H1 (cell line): ENCODE data around the gene CERKL. TPM values are rescaled to one million over a fixed set of nuclear protein-coding genes. Genes with fewer than 3 reads are reported as not detected.

Experiments used
- CTCF ChIA-PET: fragments of 300-600 bp; sonication (Branson Sonifier 250); formaldehyde crosslinking; loops from one replicate; lab custom pipeline; 2021; ENCODE audit not compliant: partially characterized antibody; lab: Charles Lee
- POLR2A ChIA-PET: fragments of 300-600 bp; sonication (Branson Sonifier 250); formaldehyde crosslinking; loops from one replicate; lab custom pipeline; 2021; ENCODE audit warnings: inconsistent platforms; ENCODE audit not compliant: partially characterized antibody; lab: Charles Lee
- DNase-seq, 2 experiments: peaks; one replicate each; pipeline versions ENCODE4 v3.0.0 to v3.0.0-alpha.2; 2010 to 2022; ENCODE audit warnings: low spot score in 2 of 2, low read depth in 1 of 2, mixed read lengths in 1 of 2
- FAIRE-seq: peaks from 2 replicates; lab custom pipeline; 2011; peaks lifted over from hg19 to GRCh38; lab: Jason Lieb, UNC
- H2AFZ ChIP-seq: 2 replicates; pipeline ENCODE4 v1.8.1; 2012; ENCODE audit warnings: low read length, inconsistent platforms
- H2AK5ac ChIP-seq: 2 replicates; pipeline ENCODE4 v1.6.1; 2013; ENCODE audit warnings: low read depth, low read length
- H2BK120ac ChIP-seq: replicated peaks from 2 replicates; pipeline ENCODE3; 2013; ENCODE audit warnings: low read depth, low read length, inconsistent platforms
- H2BK12ac ChIP-seq: 2 replicates; pipeline ENCODE4 v1.6.1; 2013; ENCODE audit warnings: low read depth, low read length
- H2BK15ac ChIP-seq: 2 replicates; pipeline ENCODE4 v1.6.1; 2013; ENCODE audit warnings: low read length
- H2BK20ac ChIP-seq: 2 replicates; pipeline ENCODE4 v1.6.1; 2013; ENCODE audit warnings: low read length
- H2BK5ac ChIP-seq: 2 replicates; pipeline ENCODE4 v1.6.1; 2013; ENCODE audit warnings: low read depth, low read length
- H3K14ac ChIP-seq: 2 replicates; pipeline ENCODE4 v1.6.1; 2013; ENCODE audit warnings: inconsistent platforms; ENCODE audit not compliant: insufficient read length
- H3K18ac ChIP-seq: 2 replicates; pipeline ENCODE4 v1.6.1; 2013; ENCODE audit warnings: low read length; ENCODE audit errors: extremely low read depth
- H3K23ac ChIP-seq: 2 replicates; pipeline ENCODE4 v1.6.1; 2013; ENCODE audit warnings: inconsistent platforms; ENCODE audit not compliant: insufficient read length
- H3K23me2 ChIP-seq: 2 replicates; pipeline ENCODE4 v1.6.1; 2013; ENCODE audit warnings: low read depth, low read length
- H3K27ac ChIP-seq: 2 replicates; pipeline ENCODE4 v1.6.1; 2011; ENCODE audit warnings: low read depth, low read length, inconsistent platforms
- H3K27me3 ChIP-seq, 4 experiments: replicated peaks in 1 of 4; 1 replicate in 1 of 4; 2 replicates in 3 of 4; pipeline versions ENCODE4 v1.6.1 to v1.8.1; 2011 to 2013; ENCODE audit warnings: low read length in 3 of 4, mild to moderate bottlenecking in 3 of 4, inconsistent platforms in 2 of 4, mixed read lengths in 2 of 4, moderate library complexity in 1 of 4; ENCODE audit not compliant: control insufficient read depth in 3 of 4, insufficient read depth in 3 of 4; ENCODE audit errors: extremely low read depth in 1 of 4
- H3K36me3 ChIP-seq, 4 experiments: 2 replicates each; pipeline versions ENCODE4 v1.6.1 to v1.8.1; 2011 to 2013; ENCODE audit warnings: mild to moderate bottlenecking in 4 of 4, low read length in 3 of 4, moderate library complexity in 2 of 4, control low read depth in 1 of 4, inconsistent platforms in 1 of 4; ENCODE audit not compliant: insufficient read depth in 4 of 4, control insufficient read depth in 2 of 4
- H3K4ac ChIP-seq: replicated peaks from 2 replicates; pipeline ENCODE3; 2013; ENCODE audit warnings: low read length, low read depth, mixed read lengths, inconsistent platforms; ENCODE audit not compliant: insufficient read length
- H3K4me1 ChIP-seq, 4 experiments: replicated peaks in 1 of 4; 1 replicate in 1 of 4; 2 replicates in 3 of 4; pipeline versions ENCODE4 v1.6.1 to v1.8.1; 2011 to 2013; ENCODE audit warnings: low read length in 3 of 4, inconsistent platforms in 2 of 4, mixed read lengths in 1 of 4; ENCODE audit not compliant: insufficient read depth in 4 of 4, control insufficient read depth in 3 of 4
- H3K4me2 ChIP-seq, 2 experiments: 2 replicates each; pipeline versions ENCODE4 v1.6.1 to v1.8.1; 2011 to 2013; ENCODE audit warnings: low read depth in 2 of 2, low read length in 2 of 2, control low read depth in 1 of 2, inconsistent platforms in 1 of 2, mild to moderate bottlenecking in 1 of 2; ENCODE audit not compliant: insufficient read depth in 1 of 2
- H3K4me3 ChIP-seq, 4 experiments: fragments of 200-600, 300-600 bp in 1 of 4; sonication (generic), shearing (Covaris generic), sonication (Bioruptor Twin) in 1 of 4; 2 replicates each; pipeline versions ENCODE4 v1.5.1 to v1.8.1; 2011 to 2016; ENCODE audit warnings: low read length in 4 of 4, low read depth in 3 of 4, control low read depth in 2 of 4, inconsistent platforms in 2 of 4, mild to moderate bottlenecking in 2 of 4, mixed read lengths in 1 of 4, moderate library complexity in 1 of 4; ENCODE audit not compliant: insufficient read depth in 2 of 4; ENCODE audit errors: extremely low read depth in 1 of 4
- H3K56ac ChIP-seq: replicated peaks from 2 replicates; pipeline ENCODE3; 2013; ENCODE audit warnings: low read depth, mild to moderate bottlenecking, mixed read lengths, low read length, inconsistent platforms; ENCODE audit not compliant: insufficient read length
- H3K79me1 ChIP-seq: 2 replicates; pipeline ENCODE4 v1.6.1; 2013; ENCODE audit warnings: low read depth, low read length, control low read depth
- H3K79me2 ChIP-seq, 2 experiments: 2 replicates each; pipeline versions ENCODE4 v1.6.1 to v1.8.1; 2012 to 2013; ENCODE audit warnings: low read length in 2 of 2, mild to moderate bottlenecking in 2 of 2, inconsistent platforms in 1 of 2; ENCODE audit not compliant: insufficient read depth in 2 of 2, control insufficient read depth in 1 of 2
- H3K9ac ChIP-seq, 4 experiments: replicated peaks in 1 of 4; 1 replicate in 1 of 4; 2 replicates in 3 of 4; pipeline versions ENCODE4 v1.6.1 to v1.8.1; 2011 to 2013; ENCODE audit warnings: low read depth in 3 of 4, low read length in 3 of 4, control low read depth in 2 of 4, mild to moderate bottlenecking in 2 of 4, moderate library complexity in 2 of 4, inconsistent platforms in 1 of 4; ENCODE audit errors: extremely low read depth in 1 of 4
- H3K9me3 ChIP-seq, 2 experiments: 2 replicates each; pipeline versions ENCODE4 v1.6.1 to v1.8.1; 2012 to 2013; ENCODE audit warnings: mild to moderate bottlenecking in 2 of 2, moderate library complexity in 2 of 2, control low read depth in 1 of 2, inconsistent platforms in 1 of 2, low read depth in 1 of 2, low read length in 1 of 2, mixed read lengths in 1 of 2; ENCODE audit not compliant: insufficient read depth in 2 of 2
- H4K20me1 ChIP-seq, 2 experiments: replicated peaks in 1 of 2; 2 replicates each; pipeline versions ENCODE3 to v1.8.1; 2011 to 2013; ENCODE audit warnings: inconsistent platforms in 2 of 2, low read length in 2 of 2, mild to moderate bottlenecking in 1 of 2; ENCODE audit not compliant: insufficient read depth in 2 of 2, control insufficient read depth in 1 of 2
- H4K5ac ChIP-seq: 2 replicates; pipeline ENCODE4 v1.6.1; 2013; ENCODE audit warnings: low read length, low read depth, mixed read lengths, inconsistent platforms; ENCODE audit not compliant: insufficient read length
- H4K8ac ChIP-seq: 2 replicates; pipeline ENCODE4 v1.8.0; 2013; ENCODE audit warnings: mild to moderate bottlenecking, moderate library complexity, low read length, inconsistent platforms; ENCODE audit not compliant: insufficient read depth; ENCODE audit errors: extremely low read depth
- H4K91ac ChIP-seq: replicated peaks from 2 replicates; pipeline ENCODE3; 2013; ENCODE audit warnings: low read length, mixed read lengths, inconsistent platforms; ENCODE audit not compliant: insufficient read length
- BACH1 ChIP-seq: IDR thresholded peaks from 2 replicates; pipeline ENCODE4 v1.6.1; 2012; ENCODE audit warnings: low read length, improper control_type of control experiment
- EGR1 ChIP-seq: IDR thresholded peaks from 2 replicates; pipeline ENCODE4 v1.6.1; 2011; ENCODE audit warnings: low read depth, low read length, borderline replicate concordance
- POLR2A ChIP-seq, 2 experiments: IDR thresholded peaks; 1 replicate in 1 of 2; 2 replicates in 1 of 2; pipeline ENCODE4 v1.6.1; 2011; ENCODE audit warnings: low read depth in 2 of 2, low read length in 2 of 2, mild to moderate bottlenecking in 2 of 2; ENCODE audit errors: control extremely low read depth in 1 of 2
- POU5F1 ChIP-seq: IDR thresholded peaks from 2 replicates; pipeline ENCODE4 v1.6.1; 2011; ENCODE audit warnings: low read depth, mild to moderate bottlenecking, low read length, moderate library complexity
- RAD21 ChIP-seq, 2 experiments: IDR thresholded peaks in 1 of 2; conservative IDR thresholded peaks in 1 of 2; 2 replicates each; pipeline ENCODE4 v1.6.1; 2011; ENCODE audit warnings: low read depth in 2 of 2, low read length in 2 of 2, improper control_type of control experiment in 1 of 2, inconsistent platforms in 1 of 2, mild to moderate bottlenecking in 1 of 2, moderate library complexity in 1 of 2
- RNF2 ChIP-seq: fragments of 200-900, 300-1000 bp; sonication (generic); IDR thresholded peaks from 2 replicates; pipeline ENCODE4 v1.7.1; 2016; ENCODE audit warnings: borderline replicate concordance, low read depth, mild to moderate bottlenecking, antibody characterized with exemption, low read length; ENCODE audit not compliant: poor library complexity, severe bottlenecking; ENCODE audit errors: missing control alignments
- SP1 ChIP-seq: IDR thresholded peaks from 2 replicates; pipeline ENCODE4 v1.6.1; 2011; ENCODE audit warnings: low read depth, low read length
- SP4 ChIP-seq: IDR thresholded peaks from 2 replicates; pipeline ENCODE4 v1.6.1; 2012; ENCODE audit warnings: low read length, inconsistent platforms
- TAF1 ChIP-seq: IDR thresholded peaks from 2 replicates; pipeline ENCODE4 v1.6.1; 2011; ENCODE audit warnings: mild to moderate bottlenecking, low read depth, low read length
- TEAD4 ChIP-seq: IDR thresholded peaks from 2 replicates; pipeline ENCODE4 v1.6.1; 2012; ENCODE audit warnings: low read depth, low read length, inconsistent platforms, mixed read lengths
- USF2 ChIP-seq: IDR thresholded peaks from 2 replicates; pipeline ENCODE4 v1.6.1; 2011; ENCODE audit warnings: low read length, improper control_type of control experiment
- WGBS, 2 experiments: shearing (Covaris generic) in 1 of 2; methylation state at CpG; one replicate each; pipeline versions ENCODE4 v1.1.6 to v1.1.7; 2013 to 2015; ENCODE audit warnings: low lambda C conversion rate in 2 of 2, mixed read lengths in 2 of 2, inconsistent platforms in 1 of 2, low coverage in 1 of 2, missing lambda C conversion rate in 1 of 2; ENCODE audit not compliant: insufficient replicate concordance in 2 of 2, insufficient coverage in 1 of 2, insufficient read length in 1 of 2; ENCODE audit errors: extremely low coverage in 1 of 2, missing lambda C conversion rate in 1 of 2; 5-methylcytosine and 5-hydroxymethylcytosine counted together
- polyA plus RNA-seq, 7 experiments: library from polyadenylated mRNA; depleted of rRNA in 3 of 7; stranded (reverse) in 5 of 7; unstranded in 2 of 7; fragments of >200 nt in 5 of 7; fragments of 200-250 nt in 2 of 7; gene quantifications; 1 replicate in 5 of 7; 2 replicates in 1 of 7; 4 replicates in 1 of 7; pipeline versions ENCODE4 v1.2.1 to v1.2.3, GENCODE V29; 2011 to 2013; ENCODE audit warnings: missing spikeins in 2 of 7, mixed read lengths in 2 of 7
- total RNA-seq: library from RNA; stranded (reverse); fragmentation: NEBNext Ultra II Directional; extraction: Animal tissue kit (Norgen Biotek cat#: 25700); gene quantifications from 2 replicates; pipeline ENCODE4 v1.2.1, GENCODE V29; 2021

Gene CERKL
- total and polyA plus RNA-seq, 2 of the 8 experiments (the other 6 are each of a cell fraction or from before 2014, with no cell fraction given), result 0.05 TPM; not detected in 1

GRCh38 chr2:181639686-181640085 is 17.2 kb downstream of the CERKL start:
- Histone ChIP-seq H2BK120ac (no peak overlapping the region), H2AK5ac (no peak overlapping the region), H2AFZ (no peak overlapping the region), H3K18ac (no peak overlapping the region), H4K8ac (no peak overlapping the region), H3K79me1 (no peaks in the 10 kb centered on the region), H3K27me3 (no peaks in the 10 kb centered on the region), H2BK20ac (no peak overlapping the region), H3K4ac (no peak overlapping the region), H3K79me2 (no peaks in the 10 kb centered on the region), H3K23me2 (no peaks in the 10 kb centered on the region), H3K4me2 (no peak overlapping the region), H3K4me3 (no peak overlapping the region), H2BK15ac (no peak overlapping the region), H3K4me1 (no peaks in the 10 kb centered on the region), H3K27ac (no peak overlapping the region), H3K23ac (no peak overlapping the region), H3K14ac (no peak overlapping the region), H2BK5ac (no peak overlapping the region), H4K91ac (no peak overlapping the region), H2BK12ac (no peak overlapping the region), H3K36me3 (no peaks in the 10 kb centered on the region), H3K56ac (no peak overlapping the region), H4K5ac (no peak overlapping the region), H3K9me3 (no peaks in the 10 kb centered on the region), H4K20me1 (no peaks in the 10 kb centered on the region), H3K9ac (no peak overlapping the region)
- no peak for FAIRE-seq
- POLR2A ChIA-PET, result no interaction called here
- WGBS, 2 experiments, result 5% methylated on average over 1 of the region's 1 CpG; no CpG with 5 or more reads in 1 of the 2 experiments
- no peak for DNase-seq
- CTCF ChIA-PET, result interaction anchor here (0.6 to 1.6 kb wide), 3 partner anchors 9 to 461 kb away, joined by 3 read pairs; no protein-coding TSS in a partner anchor
- TF ChIP-seq RNF2 (no peak), USF2 (no peak), POLR2A (IDR thresholded peaks at IDR 0.05; ENCODE audit: control extremely low read depth in 1 of 2, low read depth in 2 of 2, low read length in 2 of 2) (no peak), TEAD4 (no peak), RAD21 (IDR thresholded peaks at IDR 0.05 in 1 of 2, conservative IDR thresholded peaks at IDR 0.05 in 1 of 2; ENCODE audit: low read depth in 2 of 2, low read length in 2 of 2) (no peak), TAF1 (no peak), EGR1 (no peak), SP1 (no peak), BACH1 (no peak), SP4 (no peak), POU5F1 (no peak)
